C4-2B (cell line): ENCODE results near the gene BSX.

Experiments used
- CTCF ChIP-seq: fragments of 450-650 bp; conservative IDR thresholded peaks from 2 replicates; pipeline ENCODE4 v1.5.1; 2017; ENCODE audit warnings: mild to moderate bottlenecking
- ZFX ChIP-seq: fragments of 450-650 bp; IDR thresholded peaks from 2 replicates; pipeline ENCODE4 v1.6.1; 2017

DNA sequence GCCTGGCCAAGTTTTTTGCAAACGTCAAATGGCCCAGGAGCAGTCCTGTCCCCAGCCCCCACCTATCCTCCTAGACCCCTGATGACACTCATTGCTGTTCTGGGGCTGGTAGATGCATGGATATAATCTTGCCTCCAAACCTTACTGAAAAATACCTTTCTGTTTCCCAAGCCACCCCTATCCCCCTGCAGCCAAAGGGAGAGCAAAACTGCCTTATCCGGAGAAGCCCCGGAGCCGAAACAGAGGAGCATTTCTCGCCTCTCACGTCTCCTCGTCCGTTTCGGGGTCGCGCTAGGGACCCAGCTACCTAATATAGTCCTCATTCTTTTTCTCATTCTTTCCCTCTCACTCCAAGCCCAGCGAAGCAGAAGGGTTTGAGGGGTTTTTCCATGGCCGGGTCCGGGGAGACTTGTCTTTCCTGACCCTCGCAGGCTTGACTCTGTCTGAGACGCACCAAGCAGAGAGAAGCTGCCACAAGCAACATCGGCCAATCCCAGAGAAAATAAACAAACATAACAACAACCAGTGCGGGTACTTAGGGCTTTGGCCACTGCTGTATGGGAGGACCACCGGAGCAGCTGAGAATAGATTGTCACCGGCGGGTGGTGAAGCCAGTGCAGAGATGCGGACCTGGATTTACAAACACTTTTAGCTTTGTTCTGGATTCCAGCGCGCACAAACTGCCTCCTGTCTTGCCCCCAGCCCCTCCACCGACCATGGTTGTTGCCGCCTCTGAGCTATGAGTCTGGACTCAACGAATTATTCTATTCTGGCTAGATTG is 1.6 kb downstream of the BSX start:
- no peak for TF ChIP-seq CTCF
- no peak for TF ChIP-seq ZFX
